GM21360 (cell line): ENCODE data around the gene DAB2IP.

ENCODE experiments used
- ATAC-seq: cut with Tn5 transposase; IDR thresholded peaks from one replicate; pipeline ENCODE4 v1.9.1; 2021; ENCODE audit warnings: mild to moderate bottlenecking, moderate library complexity; ENCODE audit not compliant: unreplicated experiment

The DAB2IP gene

GRCh38 chr9:121827251-121827967, 176.0 kb downstream of the DAB2IP start:
- no peak for ATAC-seq

- no peak for ATAC-seq
These were observed 179.2 kb downstream of the DAB2IP start for GRCh38 chr9:121830441-121831140.

- ATAC-seq, result no peak
These were observed 180.4 kb downstream of the DAB2IP start for GRCh38 chr9:121831869-121832268.

GRCh38 chr9:121833061-121833460, 181.6 kb downstream of the DAB2IP start:
- ATAC-seq, result no peak
